Measurements from ENCODE around the gene RBM47. TPM values are rescaled to one million over a fixed set of nuclear protein-coding genes. Genes with fewer than 3 reads are reported as not detected.

The RBM47 gene
- 10 to 100 TPM; 13.3 to 38.3 (median 21.8) TPM for total RNA-seq

DNA sequence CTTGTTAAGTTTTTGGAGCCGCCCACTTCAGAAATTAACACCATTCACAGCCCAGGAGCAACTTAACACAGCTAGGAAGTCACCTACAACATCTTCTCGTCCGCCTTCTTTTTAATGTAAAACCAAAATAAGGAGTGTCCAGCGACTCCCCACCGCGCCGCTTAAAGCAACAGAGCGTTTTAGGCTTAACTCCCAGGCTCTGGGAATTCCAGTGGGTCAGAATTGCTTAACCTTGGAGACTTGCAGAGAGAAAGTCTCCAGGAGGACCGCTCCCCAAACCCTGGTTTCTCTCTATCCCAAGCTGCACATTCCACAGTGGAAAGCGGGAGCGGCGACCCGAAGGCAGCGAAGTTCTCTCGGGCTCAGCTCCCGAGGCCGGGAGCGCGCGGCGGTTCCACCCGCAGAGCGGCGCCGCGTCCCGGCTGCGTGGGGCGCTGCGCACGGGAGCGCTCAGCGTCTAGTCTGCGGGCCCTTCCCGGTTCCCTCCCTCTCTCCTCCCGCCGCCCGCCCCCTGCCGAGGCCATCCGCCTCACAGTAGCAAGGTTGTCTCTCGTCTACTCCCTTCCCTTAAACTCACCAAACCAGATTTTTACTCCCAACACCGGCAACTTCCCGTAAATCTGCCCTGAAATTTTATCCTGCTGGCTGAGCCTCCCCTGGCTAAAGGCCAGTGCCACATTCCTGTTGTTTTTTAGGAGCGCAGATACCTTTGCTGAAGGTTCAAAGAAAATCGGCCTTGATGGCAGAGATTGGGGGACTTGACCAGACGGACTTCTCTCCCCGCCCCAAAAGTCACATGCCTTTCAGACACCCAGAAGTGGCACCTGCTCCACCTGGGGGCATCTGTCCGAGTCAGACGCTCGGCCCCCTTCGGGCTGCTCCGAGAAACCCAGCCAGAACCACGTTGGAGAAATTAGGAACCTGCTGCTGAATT lies at the start of gene RBM47:
RBM47 (minus strand) TSS at position 464 of the 934 bp plus-strand sequence. CDS start 190,971 bp downstream, outside the sequence.
- Histone ChIP-seq H3K9me3 (no peaks in the 10 kb centered on the region), H3K4me3 (peak within 1 kb of the TSS; percentile 50 to 62 (median 58)), H3K27ac (replicated peaks in 1 of 4) (peak within 1 kb of the TSS; percentile 10 to 67 (median 62)), H3K36me3 (no peaks in the 10 kb centered on the region), H3K27me3 (peaks cover 0 to 9% (median 0%) of the 10 kb centered on the region in 4 donors), H3K4me1 (peaks cover 4 to 17% (median 16%) of the 10 kb centered on the region in 4 donors)
- DNase-seq (ENCODE audit: extremely low spot score): no peak
- 5% methylated on average over 49 of the region's 53 CpGs for WGBS
- intact Hi-C loops (cut with DNase I): no loop called here
- no peak for TF ChIP-seq POLR2A (IDR thresholded peaks at IDR 0.05; ENCODE audit: low read depth)
- no peak for TF ChIP-seq POLR2AphosphoS5 (IDR thresholded peaks at IDR 0.05)
- TF ChIP-seq, protein P1, sequence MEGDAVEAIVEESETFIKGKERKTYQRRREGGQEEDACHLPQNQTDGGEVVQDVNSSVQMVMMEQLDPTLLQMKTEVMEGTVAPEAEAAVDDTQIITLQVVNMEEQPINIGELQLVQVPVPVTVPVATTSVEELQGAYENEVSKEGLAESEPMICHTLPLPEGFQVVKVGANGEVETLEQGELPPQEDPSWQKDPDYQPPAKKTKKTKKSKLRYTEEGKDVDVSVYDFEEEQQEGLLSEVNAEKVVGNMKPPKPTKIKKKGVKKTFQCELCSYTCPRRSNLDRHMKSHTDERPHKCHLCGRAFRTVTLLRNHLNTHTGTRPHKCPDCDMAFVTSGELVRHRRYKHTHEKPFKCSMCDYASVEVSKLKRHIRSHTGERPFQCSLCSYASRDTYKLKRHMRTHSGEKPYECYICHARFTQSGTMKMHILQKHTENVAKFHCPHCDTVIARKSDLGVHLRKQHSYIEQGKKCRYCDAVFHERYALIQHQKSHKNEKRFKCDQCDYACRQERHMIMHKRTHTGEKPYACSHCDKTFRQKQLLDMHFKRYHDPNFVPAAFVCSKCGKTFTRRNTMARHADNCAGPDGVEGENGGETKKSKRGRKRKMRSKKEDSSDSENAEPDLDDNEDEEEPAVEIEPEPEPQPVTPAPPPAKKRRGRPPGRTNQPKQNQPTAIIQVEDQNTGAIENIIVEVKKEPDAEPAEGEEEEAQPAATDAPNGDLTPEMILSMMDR (IDR thresholded peaks at IDR 0.05): no peak
- TF ChIP-seq EP300 (IDR thresholded peaks at IDR 0.05): no peak

DNA sequence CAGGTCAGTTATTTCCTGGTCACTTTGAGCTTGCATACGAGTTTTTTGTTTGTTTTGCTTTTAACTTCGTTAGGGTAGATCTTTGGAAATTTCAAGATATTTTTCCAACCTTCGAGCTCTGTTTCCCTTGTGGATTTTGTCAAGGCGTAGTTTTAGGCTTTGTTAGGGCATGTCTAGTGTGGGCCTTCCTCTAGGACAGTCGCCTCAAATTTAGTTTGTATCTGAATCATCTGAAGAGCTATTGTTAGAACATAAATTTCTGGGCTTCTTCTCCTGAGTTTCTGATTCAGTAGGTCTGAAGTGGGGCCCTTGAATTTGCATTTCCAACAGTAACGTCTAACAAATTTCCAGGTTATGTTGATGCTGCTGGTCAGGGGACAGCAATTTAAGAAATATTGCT lies 48.8 kb upstream of the RBM47 start:
- Histone ChIP-seq H3K4me1 (no peaks in the 10 kb centered on the region), H3K27me3 (no peaks in the 10 kb centered on the region), H3K4me3 (no peak overlapping the region), H3K9me3 (no peaks in the 10 kb centered on the region), H3K27ac (replicated peaks in 1 of 4) (no peak overlapping the region), H3K36me3 (no peaks in the 10 kb centered on the region)
- WGBS: 86% methylated on average over 6 of the region's 6 CpGs
- no peak for DNase-seq (ENCODE audit: extremely low spot score)
- TF ChIP-seq POLR2A (IDR thresholded peaks at IDR 0.05; ENCODE audit: low read depth) (no peak), EP300 (IDR thresholded peaks at IDR 0.05) (no peak), POLR2AphosphoS5 (IDR thresholded peaks at IDR 0.05) (no peak)
- TF ChIP-seq, protein P1 (IDR thresholded peaks at IDR 0.05): no peak
- intact Hi-C loops (cut with DNase I): no loop called here

DNA sequence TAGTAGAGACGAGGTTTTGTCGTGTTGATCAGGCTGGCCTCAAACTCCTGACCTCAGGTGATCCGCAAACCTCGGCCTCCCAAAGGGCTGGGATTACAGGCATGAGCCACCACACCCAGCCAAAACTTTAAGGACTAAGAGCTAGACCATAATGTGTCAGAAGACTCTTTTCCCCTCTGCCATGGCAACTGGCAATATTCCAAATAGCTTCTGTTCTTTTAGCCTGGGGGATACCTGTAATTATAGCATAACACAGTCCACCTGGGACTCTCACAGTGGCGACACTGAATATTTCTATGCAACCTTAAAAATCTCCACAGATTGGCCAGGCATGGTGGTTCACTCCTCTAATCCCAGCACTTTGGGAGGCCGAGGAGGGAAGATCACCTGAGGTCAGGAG lies 45.5 kb upstream of the RBM47 start:
- 89% methylated on average over 6 of the region's 6 CpGs for WGBS
- TF ChIP-seq EP300 (IDR thresholded peaks at IDR 0.05): no peak
- TF ChIP-seq, protein P1 (IDR thresholded peaks at IDR 0.05): no peak
- TF ChIP-seq POLR2AphosphoS5 (IDR thresholded peaks at IDR 0.05): no peak
- TF ChIP-seq POLR2A (IDR thresholded peaks at IDR 0.05; ENCODE audit: low read depth): no peak
- Histone ChIP-seq H3K36me3 (no peaks in the 10 kb centered on the region), H3K9me3 (no peaks in the 10 kb centered on the region), H3K27ac (replicated peaks in 1 of 4) (no peak overlapping the region), H3K4me1 (no peaks in the 10 kb centered on the region), H3K4me3 (no peak overlapping the region), H3K27me3 (no peaks in the 10 kb centered on the region)
- intact Hi-C loops (cut with DNase I): no loop called here
- no peak for DNase-seq (ENCODE audit: extremely low spot score)

DNA sequence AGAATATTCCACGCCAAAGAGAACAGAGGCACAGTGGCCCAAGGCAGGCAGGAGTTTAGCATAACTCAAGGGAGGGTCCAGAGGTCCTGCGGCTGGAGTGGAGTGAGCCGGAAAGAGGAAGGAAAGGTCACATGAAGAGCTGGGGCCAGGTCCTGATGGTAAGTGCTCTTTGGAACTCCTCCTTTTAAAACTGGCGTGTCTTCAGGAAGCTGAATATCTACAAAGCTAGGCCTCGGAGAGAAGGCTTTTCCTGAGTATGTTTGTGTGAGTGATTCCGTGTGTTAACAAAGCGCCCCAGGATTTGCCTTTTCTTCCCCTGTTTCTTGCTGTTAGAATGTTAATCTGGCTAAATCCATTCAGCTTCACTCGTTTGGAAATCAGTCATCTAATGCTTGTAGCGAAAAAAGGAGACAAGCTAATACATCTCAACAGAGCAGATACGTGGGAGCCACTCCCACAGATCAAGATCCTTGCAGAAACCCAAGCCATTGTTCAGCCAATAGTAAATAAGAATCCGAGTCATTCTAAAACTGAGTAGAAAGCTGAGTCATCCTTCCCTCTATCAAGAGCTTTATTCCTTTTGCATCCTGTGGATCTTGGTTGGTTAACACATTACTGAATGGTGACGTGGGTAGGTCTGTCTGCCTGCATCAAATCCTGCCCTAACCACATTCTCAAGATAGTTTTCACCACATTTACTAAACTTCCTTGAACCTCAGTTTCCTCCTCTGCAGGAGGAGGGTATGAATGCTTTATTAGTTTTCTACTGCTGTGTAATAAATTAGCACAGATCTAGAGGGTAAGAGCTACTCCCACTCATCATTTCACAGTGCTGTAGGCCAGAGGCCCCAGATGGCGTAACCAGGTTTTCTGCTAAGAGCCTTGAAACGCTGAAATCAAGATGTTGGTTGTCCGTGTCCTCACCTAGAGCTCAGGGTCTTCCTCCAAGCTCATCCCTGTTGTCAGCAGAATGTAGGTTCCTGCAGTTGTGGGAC lies 43.2 kb upstream of the RBM47 start:
- no peak for DNase-seq (ENCODE audit: extremely low spot score)
- Histone ChIP-seq H3K27ac (replicated peaks in 1 of 4) (no peak overlapping the region), H3K4me1 (no peaks in the 10 kb centered on the region), H3K4me3 (no peak overlapping the region), H3K36me3 (no peaks in the 10 kb centered on the region), H3K27me3 (no peaks in the 10 kb centered on the region), H3K9me3 (no peaks in the 10 kb centered on the region)
- TF ChIP-seq, protein P1 (IDR thresholded peaks at IDR 0.05): no peak
- no peak for TF ChIP-seq POLR2AphosphoS5 (IDR thresholded peaks at IDR 0.05)
- TF ChIP-seq POLR2A (IDR thresholded peaks at IDR 0.05; ENCODE audit: low read depth): no peak
- TF ChIP-seq EP300 (IDR thresholded peaks at IDR 0.05): no peak
- WGBS: 65% methylated on average over 15 of the region's 15 CpGs
- intact Hi-C loops (cut with DNase I): no loop called here

Measured in esophagus muscularis mucosa (tissue), 4 donors.